GM23338 (cell line): ENCODE data around the gene FN3K.

ENCODE experiments used
- CREB1 ChIP-seq: fragments of 250-450 bp; sonication (Bioruptor Pico); IDR thresholded peaks from 2 replicates; pipeline ENCODE4 v1.5.0; 2020; ENCODE audit warnings: low read depth, mild to moderate bottlenecking, moderate library complexity
- CTCF ChIP-seq, 2 experiments: fragments of 200-600 bp in 1 of 2; sonication (generic) in 1 of 2; conservative IDR thresholded peaks; 2 replicates each; pipeline versions ENCODE4 v1.5.1 to v1.6.1; 2016 to 2017; ENCODE audit warnings: antibody characterized with exemption in 2 of 2, low read depth in 2 of 2, mild to moderate bottlenecking in 2 of 2, moderate library complexity in 1 of 2
- EZH2 ChIP-seq: fragments of 200-600 bp; sonication (generic); IDR thresholded peaks from one replicate; pipeline ENCODE4 v1.8.0; 2017; ENCODE audit warnings: antibody characterized with exemption, mild to moderate bottlenecking, low read depth; ENCODE audit not compliant: unreplicated experiment
- EZH2phosphoT487 ChIP-seq: fragments of 200-600 bp; sonication (generic); IDR thresholded peaks from one replicate; pipeline ENCODE4 v1.8.1; 2018; ENCODE audit warnings: antibody characterized with exemption; ENCODE audit not compliant: unreplicated experiment
- POLR2AphosphoS5 ChIP-seq: IDR thresholded peaks from 2 replicates; pipeline ENCODE4 v1.6.1; 2016; ENCODE audit warnings: antibody characterized with exemption, low read depth

GRCh38 chr17:82693168-82693867 is 42.1 kb upstream of the FN3K start:
- TF ChIP-seq EZH2, result no peak
- no peak for TF ChIP-seq CTCF (conservative IDR thresholded peaks at IDR 0.05; ENCODE audit: low read depth in 2 of 2)
- TF ChIP-seq EZH2phosphoT487, result no peak
- TF ChIP-seq POLR2AphosphoS5, result no peak
- TF ChIP-seq CREB1, result no peak
